KBM-7 (cell line): ENCODE results near the gene RESP18.

ENCODE experiments used
- DNase-seq: peaks from one replicate; pipeline ENCODE4 v3.0.0-alpha.2; 2015
- in situ Hi-C: fragments of 300-500 bp; cut with MboI; formaldehyde crosslinking; loops from 2 replicates; pipeline ENCODE4 v1.14.3; 2020; ENCODE audit warnings: low sequenced_read_pairs, low pct_unique_long_range_greater_than_20kb, mixed read lengths

The RESP18 gene

GRCh38 chr2:219281588-219281987 is 51.0 kb downstream of the RESP18 start:
- DNase-seq: no peak
- in situ Hi-C loops: no loop called here

- no peak for DNase-seq
- in situ Hi-C loops: no loop called here
Measured at GRCh38 chr2:219280651-219281050, 51.9 kb downstream of the RESP18 start.

- no peak for DNase-seq
- in situ Hi-C loops: no loop called here
Measured at GRCh38 chr2:219279916-219280516, 52.5 kb downstream of the RESP18 start.

- DNase-seq: peak; percentile 99
- in situ Hi-C loops: no loop called here
Measured at GRCh38 chr2:219279151-219279915, 53.2 kb downstream of the RESP18 start, which contains the start of gene DNAJB2. Gene DNAJB2 (plus strand): TSS chr2:219279366. CDS start chr2:219279834, 468 bp downstream.

GRCh38 chr2:219278655-219279150 is 53.8 kb downstream of the RESP18 start:
- DNase-seq: no peak
- in situ Hi-C loops: no loop called here

GRCh38 chr2:219277703-219278654 is 54.6 kb downstream of the RESP18 start:
- peak; percentile 87 for DNase-seq
- in situ Hi-C loops: no loop called here
